ENCODE data around the gene TBC1D16. TPM values are rescaled to one million over a fixed set of nuclear protein-coding genes. Genes with fewer than 3 reads are reported as not detected.

The TBC1D16 gene
- total RNA-seq, 1 experiment from 2014 or later = 55.4 TPM

DNA sequence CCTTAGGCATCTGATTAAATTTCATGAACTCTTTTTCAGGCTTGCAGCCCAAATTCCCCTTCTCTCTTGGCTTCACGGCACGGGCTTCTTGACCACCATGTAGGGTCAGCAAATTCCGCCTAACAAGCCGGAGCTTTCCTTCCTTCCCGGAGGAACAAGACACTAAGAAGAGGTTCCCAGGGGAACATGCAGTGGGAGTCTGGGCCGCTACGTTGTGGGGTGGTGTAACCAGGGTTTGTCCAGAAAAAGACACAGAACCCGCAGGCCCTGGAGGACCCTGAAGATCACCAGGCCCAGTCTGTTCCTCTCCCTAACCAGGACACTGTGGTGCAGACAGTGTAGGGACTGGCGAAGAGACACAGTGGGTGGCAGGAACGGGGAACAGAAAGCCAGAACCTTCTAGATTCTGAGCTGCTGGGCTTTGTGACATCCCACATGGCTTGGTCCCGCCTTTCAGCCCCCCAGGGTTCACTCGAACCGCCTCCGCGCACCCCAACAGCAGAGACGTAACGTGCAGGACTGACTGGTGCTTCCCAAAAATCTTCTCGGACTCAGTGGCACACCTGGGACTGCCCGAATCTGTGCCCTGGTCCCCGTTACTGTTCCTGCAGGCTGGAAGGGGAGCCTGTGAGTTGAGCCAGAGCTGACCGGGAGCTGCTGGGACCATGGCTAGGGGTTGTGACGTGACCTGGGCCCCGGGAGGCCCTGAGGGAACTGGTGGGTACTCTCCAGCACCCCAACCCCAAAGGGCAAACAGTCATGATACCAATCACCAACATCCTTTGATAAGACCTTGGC lies 55.2 kb downstream of the TBC1D16 start:
- H3K9me3 Mint-ChIP-seq (ENCODE audit: unreplicated experiment) = no peaks in the 10 kb centered on the region
- TF ChIP-seq, protein P1, sequence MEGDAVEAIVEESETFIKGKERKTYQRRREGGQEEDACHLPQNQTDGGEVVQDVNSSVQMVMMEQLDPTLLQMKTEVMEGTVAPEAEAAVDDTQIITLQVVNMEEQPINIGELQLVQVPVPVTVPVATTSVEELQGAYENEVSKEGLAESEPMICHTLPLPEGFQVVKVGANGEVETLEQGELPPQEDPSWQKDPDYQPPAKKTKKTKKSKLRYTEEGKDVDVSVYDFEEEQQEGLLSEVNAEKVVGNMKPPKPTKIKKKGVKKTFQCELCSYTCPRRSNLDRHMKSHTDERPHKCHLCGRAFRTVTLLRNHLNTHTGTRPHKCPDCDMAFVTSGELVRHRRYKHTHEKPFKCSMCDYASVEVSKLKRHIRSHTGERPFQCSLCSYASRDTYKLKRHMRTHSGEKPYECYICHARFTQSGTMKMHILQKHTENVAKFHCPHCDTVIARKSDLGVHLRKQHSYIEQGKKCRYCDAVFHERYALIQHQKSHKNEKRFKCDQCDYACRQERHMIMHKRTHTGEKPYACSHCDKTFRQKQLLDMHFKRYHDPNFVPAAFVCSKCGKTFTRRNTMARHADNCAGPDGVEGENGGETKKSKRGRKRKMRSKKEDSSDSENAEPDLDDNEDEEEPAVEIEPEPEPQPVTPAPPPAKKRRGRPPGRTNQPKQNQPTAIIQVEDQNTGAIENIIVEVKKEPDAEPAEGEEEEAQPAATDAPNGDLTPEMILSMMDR (IDR thresholded peaks at IDR 0.05; ENCODE audit: insufficient read depth in 1 of 2, low read depth in 1 of 2, low read length in 1 of 2, severe bottlenecking in 1 of 2, unreplicated experiment in 1 of 2) = no peak

DNA sequence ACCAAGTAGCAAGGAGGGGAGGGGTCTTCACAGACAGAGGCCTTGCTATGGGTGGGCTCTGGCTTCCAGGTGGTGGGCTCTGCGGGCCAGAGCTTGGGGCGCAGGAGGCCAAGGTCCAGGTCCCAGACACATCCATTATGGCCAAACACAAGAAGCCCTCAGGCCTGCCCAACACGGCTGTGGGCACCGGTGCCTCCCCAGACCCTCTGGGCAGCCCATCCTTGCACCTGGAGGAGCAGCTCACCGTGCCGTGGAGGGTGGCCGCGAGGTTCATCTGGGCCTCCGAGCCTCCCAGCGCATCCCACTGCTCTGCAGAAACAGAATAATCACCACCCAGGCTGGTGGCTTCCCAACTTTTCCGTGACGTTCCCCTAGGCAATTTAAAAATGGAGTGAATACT lies 55.9 kb downstream of the TBC1D16 start:
- Histone ChIP-seq H3K36me3 (ENCODE audit: control insufficient read depth, insufficient read depth, low read length) (no peaks in the 10 kb centered on the region; the same call in 1 of the 2 replicates), H3K9me3 (no peaks in the 10 kb centered on the region), H3K4me3 (ENCODE audit: low read depth, low read length) (no peak overlapping the region), H3K27me3 (replicated peaks; ENCODE audit: control insufficient read depth, insufficient read depth, low read length) (no peaks in the 10 kb centered on the region), H3K4me1 (peaks cover 9% of the 10 kb centered on the region; the same call in 1 of the 2 replicates)
- H3K27ac Mint-ChIP-seq (ENCODE audit: unreplicated experiment) = peak overlapping the region; percentile 20
- H3K36me3 Mint-ChIP-seq (ENCODE audit: insufficient read depth, unreplicated experiment) = peaks cover 8% of the 10 kb centered on the region
- H3K27me3 Mint-ChIP-seq (ENCODE audit: insufficient read depth, unreplicated experiment) = no peaks in the 10 kb centered on the region
- H3K4me1 Mint-ChIP-seq (ENCODE audit: low read depth, unreplicated experiment) = peaks cover 13% of the 10 kb centered on the region
- no peak overlapping the region for H3K4me3 Mint-ChIP-seq (ENCODE audit: unreplicated experiment)
- intact Hi-C loops (cut with micrococcal nuclease; ENCODE audit: unreplicated experiment) = no loop called here
- no peak for DNase-seq
- ChIA-PET CTCF (interaction anchor here (1.3 kb wide), 1 partner anchor 10 kb away, joined by 3 read pairs; no protein-coding TSS in a partner anchor), POLR2A (no interaction called here)
- TF ChIP-seq, protein P1 (IDR thresholded peaks at IDR 0.05; ENCODE audit: insufficient read depth in 1 of 2, low read depth in 1 of 2, low read length in 1 of 2, severe bottlenecking in 1 of 2, unreplicated experiment in 1 of 2) = no peak
- BruUV-seq (replicated peaks) = no TSS peak
- no peaks in the 10 kb centered on the region for H3K9me3 Mint-ChIP-seq (ENCODE audit: unreplicated experiment)

More for the DNA sequence above, 55.2 kb downstream of the TBC1D16 start:
- no TSS peak for BruUV-seq (replicated peaks)
- peaks cover 8% of the 10 kb centered on the region for H3K36me3 Mint-ChIP-seq (ENCODE audit: insufficient read depth, unreplicated experiment)
- Histone ChIP-seq H3K4me3 (ENCODE audit: low read depth, low read length) (no peak overlapping the region), H3K27me3 (replicated peaks; ENCODE audit: control insufficient read depth, insufficient read depth, low read length) (no peaks in the 10 kb centered on the region), H3K9me3 (no peaks in the 10 kb centered on the region), H3K36me3 (ENCODE audit: control insufficient read depth, insufficient read depth, low read length) (no peaks in the 10 kb centered on the region; the same call in 1 of the 2 replicates), H3K4me1 (peaks cover 8% of the 10 kb centered on the region; the same call in 1 of the 2 replicates)
- ChIA-PET POLR2A (interaction anchor here (0.5 kb wide), 1 partner anchor 12 kb away, joined by 3 read pairs; no protein-coding TSS in a partner anchor), CTCF (interaction anchor here (1.3 kb wide), 1 partner anchor 10 kb away, joined by 3 read pairs; no protein-coding TSS in a partner anchor)
- no peaks in the 10 kb centered on the region for H3K27me3 Mint-ChIP-seq (ENCODE audit: insufficient read depth, unreplicated experiment)
- no peak overlapping the region for H3K4me3 Mint-ChIP-seq (ENCODE audit: unreplicated experiment)
- peaks cover 13% of the 10 kb centered on the region for H3K4me1 Mint-ChIP-seq (ENCODE audit: low read depth, unreplicated experiment)
- no peak overlapping the region for H3K27ac Mint-ChIP-seq (ENCODE audit: unreplicated experiment)
- DNase-seq = no peak
- intact Hi-C loops (cut with micrococcal nuclease; ENCODE audit: unreplicated experiment) = no loop called here

DNA sequence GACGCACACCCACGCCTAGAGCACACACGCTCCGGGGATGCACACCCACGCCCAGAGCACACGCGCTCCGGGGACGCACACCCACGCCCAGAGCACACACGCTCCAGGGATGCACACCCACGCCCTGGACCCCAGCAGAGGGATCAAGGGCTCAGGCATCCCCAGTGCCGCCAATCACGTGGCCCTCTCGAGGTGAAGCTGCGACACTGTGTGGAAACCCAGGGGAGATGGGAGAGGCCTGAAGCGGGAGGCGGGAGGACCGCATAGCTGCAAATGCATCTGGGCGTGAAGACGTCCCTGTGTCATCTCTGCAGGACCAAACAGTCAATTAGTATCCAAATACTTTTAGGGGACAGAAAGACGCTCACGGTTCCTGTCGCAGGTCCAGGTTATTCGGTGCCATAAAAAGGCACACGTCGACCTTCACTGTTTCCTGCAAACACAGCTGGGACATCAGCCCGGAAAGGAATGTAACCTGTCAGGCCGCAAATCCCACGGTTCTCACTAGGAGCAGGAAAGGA lies 56.4 kb downstream of the TBC1D16 start:
- no peak for DNase-seq
- Histone ChIP-seq H3K4me1 (peaks cover 14% of the 10 kb centered on the region; the same call in 1 of the 2 replicates), H3K9me3 (no peaks in the 10 kb centered on the region), H3K36me3 (ENCODE audit: control insufficient read depth, insufficient read depth, low read length) (no peaks in the 10 kb centered on the region; the same call in 1 of the 2 replicates), H3K4me3 (ENCODE audit: low read depth, low read length) (no peak overlapping the region), H3K27me3 (replicated peaks; ENCODE audit: control insufficient read depth, insufficient read depth, low read length) (no peaks in the 10 kb centered on the region)
- intact Hi-C loops (cut with micrococcal nuclease; ENCODE audit: unreplicated experiment) = no loop called here
- H3K4me1 Mint-ChIP-seq (ENCODE audit: low read depth, unreplicated experiment) = peaks cover 13% of the 10 kb centered on the region
- TF ChIP-seq, protein P1 (IDR thresholded peaks at IDR 0.05; ENCODE audit: insufficient read depth in 1 of 2, low read depth in 1 of 2, low read length in 1 of 2, severe bottlenecking in 1 of 2, unreplicated experiment in 1 of 2) = no peak
- H3K27me3 Mint-ChIP-seq (ENCODE audit: insufficient read depth, unreplicated experiment) = no peaks in the 10 kb centered on the region
- H3K4me3 Mint-ChIP-seq (ENCODE audit: unreplicated experiment) = no peak overlapping the region
- ChIA-PET CTCF (interaction anchor here (1.3 kb wide), 1 partner anchor 9 kb away, joined by 3 read pairs; no protein-coding TSS in a partner anchor), POLR2A (interaction anchor here (1.0 kb wide), 1 partner anchor 63 kb away, joined by 3 read pairs; no protein-coding TSS in a partner anchor)
- peak overlapping the region; percentile 20 for H3K27ac Mint-ChIP-seq (ENCODE audit: unreplicated experiment)
- H3K36me3 Mint-ChIP-seq (ENCODE audit: insufficient read depth, unreplicated experiment) = peaks cover 8% of the 10 kb centered on the region
- no peaks in the 10 kb centered on the region for H3K9me3 Mint-ChIP-seq (ENCODE audit: unreplicated experiment)
- no TSS peak for BruUV-seq (replicated peaks)
